ENCODE results near the gene ATOX1.

The ATOX1 gene

DNA sequence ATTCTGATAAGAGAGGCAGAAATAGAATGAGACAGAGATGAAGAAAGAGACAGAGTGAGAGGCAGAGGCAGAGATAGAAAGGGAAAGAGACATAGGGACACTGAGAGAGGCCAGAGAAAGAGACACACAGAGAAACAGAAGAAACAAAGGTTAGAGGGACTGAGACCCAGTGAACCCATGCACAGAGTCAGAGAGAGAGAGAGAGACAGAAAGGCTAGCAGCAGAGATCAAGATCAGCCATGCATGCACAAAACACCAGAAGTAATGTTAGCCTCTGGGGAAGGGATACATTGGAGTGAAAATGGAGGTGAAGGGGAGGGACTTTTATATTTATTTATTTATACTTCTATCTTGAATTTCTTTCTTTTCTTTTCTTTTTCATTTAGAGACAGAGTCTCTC lies 57.6 kb downstream of the ATOX1 start:
- TF ChIP-seq SIN3A (IDR thresholded peaks at IDR 0.05; ENCODE audit: borderline replicate concordance, insufficient read depth, low read length) (no peak), FOXP2 (optimal IDR thresholded peaks at IDR 0.05; ENCODE audit: borderline replicate concordance, extremely low read depth, extremely low read length, insufficient read depth) (no peak), TAF1 (IDR thresholded peaks at IDR 0.05; ENCODE audit: borderline replicate concordance, insufficient read depth, low read length) (no peak), POLR2AphosphoS5 (IDR thresholded peaks at IDR 0.05; ENCODE audit: low read depth, low read length) (no peak)
- TF ChIP-seq, protein P1, sequence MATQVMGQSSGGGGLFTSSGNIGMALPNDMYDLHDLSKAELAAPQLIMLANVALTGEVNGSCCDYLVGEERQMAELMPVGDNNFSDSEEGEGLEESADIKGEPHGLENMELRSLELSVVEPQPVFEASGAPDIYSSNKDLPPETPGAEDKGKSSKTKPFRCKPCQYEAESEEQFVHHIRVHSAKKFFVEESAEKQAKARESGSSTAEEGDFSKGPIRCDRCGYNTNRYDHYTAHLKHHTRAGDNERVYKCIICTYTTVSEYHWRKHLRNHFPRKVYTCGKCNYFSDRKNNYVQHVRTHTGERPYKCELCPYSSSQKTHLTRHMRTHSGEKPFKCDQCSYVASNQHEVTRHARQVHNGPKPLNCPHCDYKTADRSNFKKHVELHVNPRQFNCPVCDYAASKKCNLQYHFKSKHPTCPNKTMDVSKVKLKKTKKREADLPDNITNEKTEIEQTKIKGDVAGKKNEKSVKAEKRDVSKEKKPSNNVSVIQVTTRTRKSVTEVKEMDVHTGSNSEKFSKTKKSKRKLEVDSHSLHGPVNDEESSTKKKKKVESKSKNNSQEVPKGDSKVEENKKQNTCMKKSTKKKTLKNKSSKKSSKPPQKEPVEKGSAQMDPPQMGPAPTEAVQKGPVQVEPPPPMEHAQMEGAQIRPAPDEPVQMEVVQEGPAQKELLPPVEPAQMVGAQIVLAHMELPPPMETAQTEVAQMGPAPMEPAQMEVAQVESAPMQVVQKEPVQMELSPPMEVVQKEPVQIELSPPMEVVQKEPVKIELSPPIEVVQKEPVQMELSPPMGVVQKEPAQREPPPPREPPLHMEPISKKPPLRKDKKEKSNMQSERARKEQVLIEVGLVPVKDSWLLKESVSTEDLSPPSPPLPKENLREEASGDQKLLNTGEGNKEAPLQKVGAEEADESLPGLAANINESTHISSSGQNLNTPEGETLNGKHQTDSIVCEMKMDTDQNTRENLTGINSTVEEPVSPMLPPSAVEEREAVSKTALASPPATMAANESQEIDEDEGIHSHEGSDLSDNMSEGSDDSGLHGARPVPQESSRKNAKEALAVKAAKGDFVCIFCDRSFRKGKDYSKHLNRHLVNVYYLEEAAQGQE (IDR thresholded peaks at IDR 0.05; ENCODE audit: insufficient read depth in 1 of 2, low read depth in 2 of 2, low read length in 2 of 2): no peak

- TF ChIP-seq POLR2AphosphoS5 (IDR thresholded peaks at IDR 0.05; ENCODE audit: low read depth, low read length) (no peak), TAF1 (IDR thresholded peaks at IDR 0.05; ENCODE audit: borderline replicate concordance, insufficient read depth, low read length) (no peak), SIN3A (IDR thresholded peaks at IDR 0.05; ENCODE audit: borderline replicate concordance, insufficient read depth, low read length) (no peak), FOXP2 (optimal IDR thresholded peaks at IDR 0.05; ENCODE audit: borderline replicate concordance, extremely low read depth, extremely low read length, insufficient read depth) (no peak)
- TF ChIP-seq, protein P1 (IDR thresholded peaks at IDR 0.05; ENCODE audit: insufficient read depth in 1 of 2, low read depth in 2 of 2, low read length in 2 of 2): no peak
These were observed 58.1 kb downstream of the ATOX1 start for GRCh38 chr5:151700296-151700695.

DNA sequence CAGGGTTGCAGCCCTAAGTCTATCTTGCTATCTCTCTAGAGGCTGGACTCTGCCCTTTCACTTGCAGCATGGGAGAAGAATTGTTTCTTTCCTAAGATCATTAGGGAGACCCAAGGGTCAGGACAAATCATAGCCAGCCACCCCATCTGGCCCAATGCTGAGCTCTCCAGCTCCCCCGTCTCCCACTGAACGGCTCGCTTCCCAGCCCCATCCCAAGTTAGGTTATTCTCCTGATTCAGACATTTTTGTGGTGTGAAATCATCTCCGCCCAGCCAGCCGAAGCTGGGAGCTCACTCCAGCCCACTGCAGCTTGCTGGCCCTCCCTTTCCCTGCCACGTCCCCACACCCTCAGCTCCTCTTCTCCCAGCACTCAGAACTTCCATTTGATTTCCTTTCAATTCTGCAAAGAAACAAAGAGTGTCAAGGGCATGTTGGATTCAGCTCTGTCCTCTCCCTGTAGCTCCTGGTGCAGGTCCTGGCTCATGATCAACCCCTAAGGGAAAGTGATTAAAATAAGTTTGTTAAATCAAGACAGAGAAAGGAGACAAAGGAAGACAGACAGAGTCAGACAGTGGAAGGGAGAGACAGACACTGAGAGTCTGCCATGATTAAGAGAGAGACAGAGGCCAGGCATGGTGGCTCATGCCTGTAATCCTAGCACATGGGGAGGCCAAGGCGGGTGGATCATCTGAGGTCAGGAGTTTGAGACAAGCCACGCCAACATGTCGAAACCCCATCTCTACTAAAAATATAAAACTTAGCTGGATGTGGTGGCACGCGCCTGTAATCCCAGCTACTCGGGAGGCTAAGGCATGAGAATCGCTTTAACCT lies 59.1 kb downstream of the ATOX1 start:
- TF ChIP-seq POLR2AphosphoS5 (IDR thresholded peaks at IDR 0.05; ENCODE audit: low read depth, low read length): peak; percentile 51; the same call in 1 of the 2 replicates
- TF ChIP-seq, protein P1 (IDR thresholded peaks at IDR 0.05; ENCODE audit: insufficient read depth in 1 of 2, low read depth in 2 of 2, low read length in 2 of 2): no peak

DNA sequence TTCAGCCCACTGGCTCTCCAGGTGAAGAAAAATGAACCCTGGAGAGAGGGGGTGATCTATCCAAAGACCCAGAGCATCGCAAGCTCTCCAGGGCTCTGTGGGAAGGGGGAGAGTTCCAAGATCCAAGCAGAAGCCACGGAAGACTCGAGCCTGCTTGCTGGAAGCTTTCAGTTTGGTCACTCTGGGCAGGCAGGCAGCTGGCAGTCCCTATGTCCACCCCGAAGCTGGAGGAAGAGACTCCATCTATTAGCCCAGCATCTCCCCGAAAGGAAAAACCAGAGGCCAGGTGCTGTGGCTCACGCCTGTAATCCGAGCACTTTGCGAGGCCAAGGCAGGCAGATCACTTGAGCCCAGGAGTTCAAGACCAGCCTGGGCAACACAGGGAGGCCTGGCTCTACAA lies 61.0 kb downstream of the ATOX1 start:
- no peak for TF ChIP-seq SIN3A (IDR thresholded peaks at IDR 0.05; ENCODE audit: borderline replicate concordance, insufficient read depth, low read length)
- TF ChIP-seq POLR2AphosphoS5 (IDR thresholded peaks at IDR 0.05; ENCODE audit: low read depth, low read length): no peak
- TF ChIP-seq, protein P1 (IDR thresholded peaks at IDR 0.05; ENCODE audit: insufficient read depth in 1 of 2, low read depth in 2 of 2, low read length in 2 of 2): no peak
- TF ChIP-seq FOXP2 (optimal IDR thresholded peaks at IDR 0.05; ENCODE audit: borderline replicate concordance, extremely low read depth, extremely low read length, insufficient read depth): no peak
- TF ChIP-seq TAF1 (IDR thresholded peaks at IDR 0.05; ENCODE audit: borderline replicate concordance, insufficient read depth, low read length): no peak

Measured in PFSK-1 (cell line).